ENCODE data around the gene PPM1N.

GRCh38 chr19:45517641-45518468 lies 19.6 kb downstream of the PPM1N start:
- no peak for TF ChIP-seq CTCF (optimal IDR thresholded peaks at IDR 0.05 in 1 of 3, IDR thresholded peaks at IDR 0.05 in 1 of 3, conservative IDR thresholded peaks at IDR 0.05 in 1 of 3; ENCODE audit: extremely low read depth in 1 of 3, insufficient read depth in 2 of 3, low read length in 3 of 3)
- TF ChIP-seq EZH2 (IDR thresholded peaks at IDR 0.05; ENCODE audit: low read length): no peak

Data from keratinocyte (primary cell).